GM23248 (cell line): ENCODE measurements around the gene MCTP2. TPM values are rescaled to one million over a fixed set of nuclear protein-coding genes. Genes with fewer than 3 reads are reported as not detected.

Experiments used
- DNase-seq: peaks from one replicate; pipeline ENCODE4 v3.0.0-alpha.2; 2015
- H2AFZ ChIP-seq: fragments of 200-600 bp; sonication (generic); 2 replicates; pipeline ENCODE4 v1.6.1; 2016; ENCODE audit warnings: antibody characterized with exemption
- H3F3A ChIP-seq: fragments of 200-600 bp; sonication (generic); 2 replicates; pipeline ENCODE4 v1.6.1; 2016; ENCODE audit warnings: mild to moderate bottlenecking, antibody characterized with exemption, mixed run types; ENCODE audit not compliant: insufficient read depth
- H3K27ac ChIP-seq: fragments of 200-600 bp; sonication (generic); 2 replicates; pipeline ENCODE4 v1.5.1; 2016; ENCODE audit warnings: mild to moderate bottlenecking
- H3K27me3 ChIP-seq: fragments of 200-600 bp; sonication (generic); replicated peaks from 2 replicates; pipeline ENCODE4 v1.6.1; 2016; ENCODE audit warnings: mild to moderate bottlenecking; ENCODE audit not compliant: insufficient read depth
- H3K36me3 ChIP-seq: fragments of 200-600 bp; sonication (generic); 2 replicates; pipeline ENCODE4 v1.6.1; 2016; ENCODE audit warnings: low read depth, mild to moderate bottlenecking
- H3K4me1 ChIP-seq: fragments of 200-600 bp; sonication (generic); 2 replicates; pipeline ENCODE4 v1.6.1; 2016; ENCODE audit warnings: mild to moderate bottlenecking; ENCODE audit not compliant: insufficient read depth
- H3K4me2 ChIP-seq: fragments of 200-600 bp; sonication (generic); one replicate; pipeline ENCODE4 v1.6.1; 2016; ENCODE audit warnings: mild to moderate bottlenecking; ENCODE audit not compliant: unreplicated experiment
- H3K4me3 ChIP-seq: fragments of 200-600 bp; sonication (generic); 2 replicates; pipeline ENCODE4 v1.5.1; 2016; ENCODE audit warnings: mild to moderate bottlenecking
- H3K79me2 ChIP-seq: fragments of 200-600 bp; sonication (generic); 2 replicates; pipeline ENCODE4 v1.6.1; 2016; ENCODE audit warnings: mild to moderate bottlenecking; ENCODE audit not compliant: insufficient read depth
- H3K9ac ChIP-seq: fragments of 200-600 bp; sonication (generic); 2 replicates; pipeline ENCODE4 v1.6.1; 2016; ENCODE audit warnings: mild to moderate bottlenecking
- H3K9me2 ChIP-seq: fragments of 200-600 bp; sonication (generic); 2 replicates; pipeline ENCODE4 v1.6.1; 2016; ENCODE audit warnings: mixed run types, mild to moderate bottlenecking, moderate library complexity; ENCODE audit not compliant: insufficient read depth
- H3K9me3 ChIP-seq: fragments of 200-600 bp; sonication (generic); one replicate; pipeline ENCODE4 v1.6.1; 2017; ENCODE audit warnings: low read depth
- H4K20me1 ChIP-seq: fragments of 200-600 bp; sonication (generic); 2 replicates; pipeline ENCODE4 v1.6.0; 2016; ENCODE audit not compliant: insufficient read depth
- EZH2 ChIP-seq: fragments of 200-600 bp; sonication (generic); IDR thresholded peaks from 2 replicates; pipeline ENCODE4 v1.6.1; 2018; ENCODE audit warnings: antibody characterized with exemption, mild to moderate bottlenecking; ENCODE audit not compliant: insufficient read depth, poor library complexity, severe bottlenecking
- EZH2phosphoT487 ChIP-seq: fragments of 200-600 bp; sonication (generic); IDR thresholded peaks from 2 replicates; pipeline ENCODE4 v1.6.1; 2018; ENCODE audit warnings: antibody characterized with exemption, moderate library complexity, mild to moderate bottlenecking, low read depth; ENCODE audit not compliant: insufficient read depth
- WGBS, 2 experiments: methylation state at CpG; one replicate each; pipeline ENCODE4 v1.1.6; 2015 to 2017; ENCODE audit warnings: low lambda C conversion rate in 2 of 2, low coverage in 1 of 2; ENCODE audit errors: missing lambda C conversion rate in 2 of 2; 5-methylcytosine and 5-hydroxymethylcytosine counted together
- in situ Hi-C: fragments of 300-500 bp; cut with MboI; formaldehyde crosslinking; loops from 2 replicates; pipeline ENCODE4 v1.15.0; 2020
- polyA plus RNA-seq: library from polyadenylated mRNA; unstranded; fragments of >200 nt; fragmentation: Nextera tagmentation; extraction: Ambion mirVana; gene quantifications from 2 replicates; pipeline ENCODE4 v1.2.1, GENCODE V29; 2016
- total RNA-seq: library from RNA; depleted of rRNA; stranded (reverse); fragments of >200 nt; shearing (Covaris generic); gene quantifications from 2 replicates; pipeline ENCODE4 v1.2.3, GENCODE V29; 2014; rRNA removed

Gene MCTP2
- total RNA-seq (0.97 and 1.8 TPM in 2 replicates), polyA plus RNA-seq (0.67 and 0.70 TPM in 2 replicates)

- Histone ChIP-seq H4K20me1 (no peaks in the 10 kb centered on the region), H3K36me3 (no peaks in the 10 kb centered on the region), H3K27me3 (0 out of 2 replicates have a peak, but pooled peaks cover 3% of the 10 kb centered on the region), H3K4me1 (peaks cover under 1% of the 10 kb centered on the region; the same call in 1 of the 2 replicates), H3K9me2 (no peaks in the 10 kb centered on the region), H3K9ac (peak within 1 kb of the TSS; percentile 59), H3K79me2 (no peaks in the 10 kb centered on the region), H3K4me2 (peak within 1 kb of the TSS; percentile 93), H3K9me3 (no peaks in the 10 kb centered on the region), H3K27ac (peak within 1 kb of the TSS; percentile 33), H3F3A (no peaks in the 10 kb centered on the region), H3K4me3 (peak within 1 kb of the TSS; percentile 73), H2AFZ (peak within 1 kb of the TSS; percentile 90)
- DNase-seq = peak; percentile 78
- in situ Hi-C loops = no loop called here
- WGBS, 2 experiments = 2 to 4% methylated on average over 39 to 65 of the region's 66 CpGs
- TF ChIP-seq EZH2 (no peak), EZH2phosphoT487 (no peak)
Measured at GRCh38 chr15:94230883-94231722, at the start of gene MCTP2. Gene MCTP2, plus strand, starts transcription at chr15:94231561. Its CDS starts 66,705 bp downstream, at chr15:94298266.

- DNase-seq = no peak
- no peaks in the 10 kb centered on the region for H3K4me1 ChIP-seq
- no peaks in the 10 kb centered on the region for H3K36me3 ChIP-seq
- H3K27ac ChIP-seq = no peak overlapping the region
- 0 out of 2 replicates have a peak, but pooled peaks cover 4% of the 10 kb centered on the region for H3K27me3 ChIP-seq
- no peak overlapping the region for H3K4me2 ChIP-seq
- TF ChIP-seq EZH2 (no peak), EZH2phosphoT487 (no peak)
- H4K20me1 ChIP-seq = no peaks in the 10 kb centered on the region
- H3K4me3 ChIP-seq = no peak overlapping the region
- H3K9me2 ChIP-seq = no peaks in the 10 kb centered on the region
- WGBS, 2 experiments = 58 to 63% methylated on average over 4 of the region's 4 CpGs
- no peaks in the 10 kb centered on the region for H3K79me2 ChIP-seq
- in situ Hi-C loops = no loop called here
- no peaks in the 10 kb centered on the region for H3K9me3 ChIP-seq
- no peak overlapping the region for H2AFZ ChIP-seq
- H3K9ac ChIP-seq = no peak overlapping the region
- no peaks in the 10 kb centered on the region for H3F3A ChIP-seq
Measured at GRCh38 chr15:94182883-94183282, 48.5 kb upstream of the MCTP2 start.

GRCh38 chr15:94185547-94186236 is 45.7 kb upstream of the MCTP2 start:
- Histone ChIP-seq H3K4me2 (no peak overlapping the region), H3K9me2 (no peaks in the 10 kb centered on the region), H3K36me3 (no peaks in the 10 kb centered on the region), H3K27me3 (no peaks in the 10 kb centered on the region), H2AFZ (no peak overlapping the region), H3K4me1 (no peaks in the 10 kb centered on the region), H3K9ac (no peak overlapping the region), H3K4me3 (no peak overlapping the region), H3F3A (no peaks in the 10 kb centered on the region), H4K20me1 (no peaks in the 10 kb centered on the region), H3K79me2 (no peaks in the 10 kb centered on the region), H3K27ac (no peak overlapping the region), H3K9me3 (no peaks in the 10 kb centered on the region)
- TF ChIP-seq EZH2 (no peak), EZH2phosphoT487 (no peak)
- DNase-seq = no peak
- in situ Hi-C loops = no loop called here
- WGBS, 2 experiments = 64 to 66% methylated on average over 9 of the region's 9 CpGs

GRCh38 chr15:94186770-94187331 is 44.5 kb upstream of the MCTP2 start:
- Histone ChIP-seq H3K9ac (no peak overlapping the region), H4K20me1 (no peaks in the 10 kb centered on the region), H3K4me2 (no peak overlapping the region), H3K9me3 (no peaks in the 10 kb centered on the region), H3K27me3 (no peaks in the 10 kb centered on the region), H3K36me3 (no peaks in the 10 kb centered on the region), H2AFZ (no peak overlapping the region), H3K4me3 (no peak overlapping the region), H3F3A (no peaks in the 10 kb centered on the region), H3K9me2 (no peaks in the 10 kb centered on the region), H3K79me2 (no peaks in the 10 kb centered on the region), H3K4me1 (no peaks in the 10 kb centered on the region), H3K27ac (no peak overlapping the region)
- 72 to 73% methylated on average over 4 of the region's 4 CpGs for whole genome bisulfite sequencing, 2 experiments
- TF ChIP-seq EZH2phosphoT487 = no peak
- no peak for TF ChIP-seq EZH2
- in situ Hi-C loops = no loop called here
- no peak for DNase-seq
